ENCODE data around the gene TRIM37. TPM values are rescaled to one million over a fixed set of nuclear protein-coding genes. Genes with fewer than 3 reads are reported as not detected.
"Not testable (repeated sequence)": the region's sequence is repeated elsewhere in the genome, so short reads cannot be mapped to it uniquely, and the experiment has no call there.

Gene TRIM37
- total RNA-seq, 1 experiment from 2014 or later = 87.2 TPM

DNA sequence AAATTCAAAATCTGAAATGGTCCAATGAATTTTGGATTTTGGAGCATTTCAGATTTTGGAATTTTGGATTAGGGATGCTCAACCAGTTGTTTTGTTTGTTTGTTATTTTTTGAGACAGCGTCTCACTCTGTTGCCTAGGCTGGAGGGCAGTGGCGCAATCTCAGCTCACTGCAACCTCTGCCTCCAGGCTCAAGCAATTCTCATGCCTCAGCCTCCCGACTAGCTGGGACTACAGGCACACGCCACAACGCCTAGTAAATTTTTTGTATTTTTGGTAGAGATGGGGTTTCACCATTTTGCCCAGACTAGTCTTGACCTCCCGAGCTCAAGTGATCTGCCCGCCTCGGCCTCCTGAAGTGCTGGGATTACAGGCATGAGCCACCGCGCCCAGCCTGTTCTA, 31.7 kb upstream of the TRIM37 start:
- not testable (repeated sequence) for DNase-seq (ENCODE audit: low read depth in 1 of 2, low spot score in 2 of 2); H3K4me3 ChIP-seq; H3K4me1 ChIP-seq (replicated peaks); H3K27ac ChIP-seq; H3K9me3 ChIP-seq (replicated peaks); H3K27me3 ChIP-seq (replicated peaks)
- peaks cover 39% of the 10 kb centered on the region for H3K36me3 ChIP-seq

DNA sequence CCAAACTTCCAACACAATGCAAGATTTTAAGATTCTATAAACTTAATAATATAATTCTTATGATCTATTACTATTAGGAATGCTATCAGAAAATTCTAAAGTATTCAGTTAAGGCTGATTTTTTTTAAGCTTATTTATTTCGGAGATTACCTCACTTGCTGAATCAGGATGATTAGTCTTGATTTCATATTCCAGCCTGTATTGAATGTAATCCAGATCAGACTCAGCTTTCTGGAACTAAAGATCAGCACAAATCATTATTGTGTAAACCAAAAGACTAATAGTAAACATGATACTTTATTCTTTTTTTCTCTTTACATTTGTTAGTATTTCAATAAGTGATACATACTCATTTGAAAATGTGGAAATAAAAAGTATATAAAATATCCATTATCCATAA, 24.5 kb upstream of the TRIM37 start:
- Histone ChIP-seq H3K27me3 (replicated peaks) (no peaks in the 10 kb centered on the region), H3K4me1 (replicated peaks) (no peaks in the 10 kb centered on the region), H3K36me3 (peaks cover 66% of the 10 kb centered on the region), H3K4me3 (no peak overlapping the region), H3K9me3 (replicated peaks) (no peaks in the 10 kb centered on the region), H3K27ac (no peak overlapping the region)
- DNase-seq (ENCODE audit: low read depth in 1 of 2, low spot score in 2 of 2) = no peak

DNA sequence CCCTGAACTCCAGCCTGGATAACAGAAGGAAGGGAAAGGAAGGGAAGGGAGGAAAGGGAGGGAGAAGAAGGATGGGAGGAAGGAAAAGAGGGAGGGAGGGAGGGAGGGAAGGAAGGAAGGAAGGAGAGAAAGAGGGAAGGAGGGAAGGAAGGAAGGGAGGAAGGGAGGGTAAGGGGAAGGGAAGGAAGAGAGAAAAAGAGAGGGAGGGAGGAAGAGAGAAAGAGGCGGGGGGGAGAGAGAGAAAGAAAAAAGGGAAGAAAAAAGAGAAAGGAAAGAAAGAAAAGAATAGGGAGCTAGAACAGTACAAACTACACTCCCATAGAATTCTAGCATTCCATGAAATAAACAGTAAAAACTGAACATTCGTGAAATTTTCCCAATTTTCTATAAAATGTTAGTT, 23.1 kb upstream of the TRIM37 start:
- no peak for DNase-seq (ENCODE audit: low read depth in 1 of 2, low spot score in 2 of 2)
- Histone ChIP-seq H3K36me3 (peaks cover 76% of the 10 kb centered on the region), H3K4me3 (no peak overlapping the region), H3K9me3 (replicated peaks) (no peaks in the 10 kb centered on the region), H3K27me3 (replicated peaks) (no peaks in the 10 kb centered on the region), H3K4me1 (replicated peaks) (no peaks in the 10 kb centered on the region), H3K27ac (no peak overlapping the region)

DNA sequence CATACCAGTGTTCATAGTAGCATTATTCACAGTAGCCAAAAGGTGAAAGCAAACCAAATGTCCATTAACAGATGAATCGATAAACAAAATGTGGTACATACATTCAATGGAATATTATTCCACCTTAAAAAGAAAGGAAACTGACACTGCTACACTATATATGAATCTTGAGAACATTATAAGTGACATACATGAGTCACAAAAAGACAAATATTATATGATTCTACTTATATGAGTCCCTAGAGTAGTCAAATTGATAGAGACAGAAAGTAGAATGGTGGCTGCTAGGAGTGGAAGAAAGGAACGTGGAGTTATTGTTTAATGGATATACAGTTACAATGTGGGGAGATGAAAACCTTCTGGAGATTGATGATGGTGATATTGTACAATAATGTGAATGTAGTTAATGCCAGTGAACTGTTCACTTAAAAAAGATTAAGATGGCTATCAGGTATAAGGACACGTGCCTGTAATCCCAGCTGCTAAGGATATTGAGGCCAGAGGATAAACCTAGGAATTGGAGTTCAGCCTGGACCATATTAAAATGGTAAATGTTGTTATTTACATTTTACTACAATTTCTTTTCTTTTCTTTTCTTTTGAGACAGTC, 20.2 kb upstream of the TRIM37 start:
- H3K9me3 ChIP-seq (replicated peaks) = no peaks in the 10 kb centered on the region

DNA sequence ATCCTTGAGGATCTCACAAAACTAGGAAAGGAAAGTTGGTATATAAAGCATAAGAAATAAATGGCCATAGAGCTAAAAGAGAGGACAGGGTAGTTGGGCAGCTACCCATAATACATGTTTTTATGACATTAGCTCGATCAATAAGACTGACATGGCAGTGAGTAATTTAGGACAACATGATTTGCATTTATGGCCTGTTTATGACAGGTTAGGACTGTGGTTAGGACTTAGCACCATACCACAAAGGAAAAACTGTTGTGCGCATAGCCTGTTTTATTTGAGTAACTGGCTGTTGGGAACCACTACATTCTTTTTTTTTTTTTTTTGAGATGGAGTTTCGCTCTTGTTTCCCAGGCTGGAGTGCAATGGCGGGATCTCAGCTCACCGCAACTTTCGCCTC, 18.0 kb upstream of the TRIM37 start:
- Histone ChIP-seq H3K9me3 (replicated peaks) (no peaks in the 10 kb centered on the region), H3K4me1 (replicated peaks) (no peaks in the 10 kb centered on the region), H3K4me3 (no peak overlapping the region), H3K36me3 (peaks cover 88% of the 10 kb centered on the region), H3K27me3 (replicated peaks) (no peaks in the 10 kb centered on the region), H3K27ac (no peak overlapping the region)
- no peak for DNase-seq (ENCODE audit: low read depth in 1 of 2, low spot score in 2 of 2)

More for the DNA sequence above, 20.2 kb upstream of the TRIM37 start:
- peaks cover 89% of the 10 kb centered on the region for H3K36me3 ChIP-seq
- no peak overlapping the region for H3K4me3 ChIP-seq
- no peaks in the 10 kb centered on the region for H3K4me1 ChIP-seq (replicated peaks)
- no peak overlapping the region for H3K27ac ChIP-seq
- DNase-seq (ENCODE audit: low read depth in 1 of 2, low spot score in 2 of 2) = no peak
- no peaks in the 10 kb centered on the region for H3K27me3 ChIP-seq (replicated peaks)

DNA sequence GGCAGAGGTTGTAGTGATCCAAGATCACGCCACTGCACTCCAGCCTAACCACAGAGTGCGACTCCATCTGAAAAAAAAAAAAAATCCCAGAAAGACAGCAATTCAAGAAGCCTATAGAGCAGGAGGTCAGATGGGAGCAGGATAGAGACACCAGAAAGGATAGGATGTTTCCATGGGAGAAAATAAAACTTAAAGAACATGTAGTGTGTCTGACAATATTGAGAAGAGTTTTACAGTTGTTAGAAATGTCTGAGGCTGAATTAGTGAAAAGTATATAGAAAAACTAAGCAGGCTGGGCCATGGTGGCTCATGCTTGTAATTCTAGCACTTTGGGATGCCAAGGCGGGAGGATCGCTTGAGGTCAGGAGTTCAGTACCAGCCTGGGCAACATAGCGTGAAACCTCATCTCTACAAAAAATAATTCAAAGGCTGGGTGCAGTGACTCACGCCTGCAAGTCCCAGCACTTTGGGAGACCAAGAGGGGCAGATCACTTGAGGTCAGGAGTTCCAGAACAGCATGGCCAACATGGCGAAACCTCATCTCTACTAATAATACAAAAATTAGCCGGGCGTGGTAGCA, 15.3 kb upstream of the TRIM37 start:
- no peak for DNase-seq (ENCODE audit: low read depth in 1 of 2, low spot score in 2 of 2)
- Histone ChIP-seq H3K4me1 (replicated peaks) (no peaks in the 10 kb centered on the region), H3K9me3 (replicated peaks) (no peaks in the 10 kb centered on the region), H3K27me3 (replicated peaks) (no peaks in the 10 kb centered on the region), H3K4me3 (no peak overlapping the region), H3K27ac (no peak overlapping the region), H3K36me3 (peaks cover 87% of the 10 kb centered on the region)

DNA sequence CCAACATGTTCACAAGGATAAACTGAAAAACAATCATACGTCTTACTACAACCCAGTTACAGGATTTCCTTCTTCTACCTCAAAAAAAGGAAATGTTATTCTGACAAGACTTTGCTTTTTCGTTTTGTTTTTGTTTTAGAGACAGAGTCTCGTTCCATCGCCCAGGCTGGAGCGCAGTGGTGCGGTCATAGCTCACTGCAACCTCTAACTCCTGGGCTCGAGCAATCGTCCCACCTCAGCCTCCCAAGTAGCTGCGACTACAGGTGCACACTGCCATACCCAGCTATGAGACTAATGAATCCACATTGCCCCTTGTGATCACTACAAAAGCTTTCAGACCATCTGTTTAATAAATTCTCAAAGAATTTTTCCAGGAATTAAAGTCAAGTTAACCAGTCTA, 8.8 kb upstream of the TRIM37 start:
- H3K4me1 ChIP-seq (replicated peaks) = no peaks in the 10 kb centered on the region
- H3K27ac ChIP-seq = no peak overlapping the region
- H3K9me3 ChIP-seq (replicated peaks) = no peaks in the 10 kb centered on the region
- no peak overlapping the region for H3K4me3 ChIP-seq
- no peak for DNase-seq (ENCODE audit: low read depth in 1 of 2, low spot score in 2 of 2)
- H3K36me3 ChIP-seq = peaks cover 83% of the 10 kb centered on the region
- no peaks in the 10 kb centered on the region for H3K27me3 ChIP-seq (replicated peaks)

DNA sequence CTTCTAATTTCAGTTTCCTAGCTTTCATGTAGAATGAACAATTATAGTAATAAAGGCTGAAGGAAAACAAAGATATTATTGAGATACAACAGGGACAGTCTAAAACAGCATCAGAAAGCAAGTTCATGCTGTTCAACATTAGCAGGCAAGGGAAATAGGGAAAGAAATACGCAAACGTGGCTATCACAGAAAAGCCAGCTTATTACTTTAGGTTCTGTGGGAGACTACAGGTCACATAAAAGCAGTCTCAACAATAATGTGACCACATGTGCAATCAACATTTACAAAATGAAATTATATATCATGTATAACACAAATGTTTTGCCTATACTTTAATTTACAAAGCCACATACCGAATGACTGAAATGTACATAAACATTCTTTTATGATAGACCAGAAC, 4.9 kb upstream of the TRIM37 start:
- Histone ChIP-seq H3K36me3 (peaks cover 59% of the 10 kb centered on the region), H3K27ac (no peak overlapping the region), H3K4me3 (no peak overlapping the region), H3K27me3 (replicated peaks) (no peaks in the 10 kb centered on the region), H3K9me3 (replicated peaks) (no peaks in the 10 kb centered on the region), H3K4me1 (replicated peaks) (peaks cover 6% of the 10 kb centered on the region)
- no peak for DNase-seq (ENCODE audit: low read depth in 1 of 2, low spot score in 2 of 2)

DNA sequence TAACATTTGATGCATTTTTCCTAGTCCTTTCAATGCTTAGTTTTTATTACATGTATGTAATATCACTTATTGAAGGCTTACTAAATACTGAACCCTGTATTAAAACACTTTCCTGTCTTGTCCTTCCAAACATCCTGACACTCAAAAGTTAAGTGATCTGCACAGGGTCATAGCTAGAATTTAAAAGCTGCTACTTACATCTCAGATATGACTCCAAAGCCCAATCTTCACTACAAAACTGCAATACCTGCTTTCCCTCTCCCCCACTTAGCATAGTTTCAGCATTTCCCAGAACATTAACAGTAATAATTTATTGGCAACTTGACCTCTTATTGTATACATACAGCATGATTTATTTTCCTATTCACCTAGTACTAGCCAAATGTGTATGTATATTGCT, 4.3 kb upstream of the TRIM37 start:
- Histone ChIP-seq H3K27ac (no peak overlapping the region), H3K27me3 (replicated peaks) (no peaks in the 10 kb centered on the region), H3K4me1 (replicated peaks) (peaks cover 6% of the 10 kb centered on the region), H3K4me3 (no peak overlapping the region), H3K9me3 (replicated peaks) (no peaks in the 10 kb centered on the region), H3K36me3 (peaks cover 60% of the 10 kb centered on the region)
- no peak for DNase-seq (ENCODE audit: low read depth in 1 of 2, low spot score in 2 of 2)

DNA sequence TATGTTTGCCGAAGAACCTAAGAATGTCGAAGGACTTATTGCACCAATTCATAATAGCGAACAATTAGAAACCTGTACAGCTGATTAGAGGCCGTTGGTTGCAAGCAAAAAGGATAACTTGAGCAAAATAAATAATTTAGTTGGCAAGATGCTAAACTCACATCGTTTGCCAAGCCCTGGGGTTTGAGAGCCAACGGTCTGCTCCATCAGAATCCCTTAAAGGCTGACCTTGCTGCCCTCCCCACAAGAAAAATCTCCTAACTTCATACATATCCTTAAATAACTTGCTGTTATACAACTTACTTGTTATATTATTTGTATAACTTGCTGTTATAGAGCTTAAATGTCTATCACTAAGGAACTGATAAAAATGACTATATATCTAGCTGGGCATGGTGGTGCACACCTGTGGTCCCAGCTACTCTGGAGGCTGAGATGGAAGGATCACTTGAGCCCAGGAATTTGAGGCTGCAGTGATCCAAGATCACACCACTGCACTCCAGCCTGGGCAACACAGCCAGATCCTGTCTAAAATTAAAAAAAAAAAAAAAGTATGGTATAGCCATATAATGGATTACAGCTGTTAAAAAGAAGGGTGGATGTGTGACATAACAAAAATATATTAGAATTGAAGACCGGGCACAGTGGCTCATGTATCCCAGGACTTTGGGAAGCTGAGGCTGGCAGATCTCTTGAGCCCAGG, 1.9 kb upstream of the TRIM37 start:
- no peak overlapping the region for H3K4me3 ChIP-seq
- peaks cover 51% of the 10 kb centered on the region for H3K36me3 ChIP-seq
- no peaks in the 10 kb centered on the region for H3K27me3 ChIP-seq (replicated peaks)
- DNase-seq (ENCODE audit: low read depth in 1 of 2, low spot score in 2 of 2) = no peak
- H3K4me1 ChIP-seq (replicated peaks) = peaks cover 6% of the 10 kb centered on the region
- H3K9me3 ChIP-seq (replicated peaks) = no peaks in the 10 kb centered on the region
- no peak overlapping the region for H3K27ac ChIP-seq

DNA sequence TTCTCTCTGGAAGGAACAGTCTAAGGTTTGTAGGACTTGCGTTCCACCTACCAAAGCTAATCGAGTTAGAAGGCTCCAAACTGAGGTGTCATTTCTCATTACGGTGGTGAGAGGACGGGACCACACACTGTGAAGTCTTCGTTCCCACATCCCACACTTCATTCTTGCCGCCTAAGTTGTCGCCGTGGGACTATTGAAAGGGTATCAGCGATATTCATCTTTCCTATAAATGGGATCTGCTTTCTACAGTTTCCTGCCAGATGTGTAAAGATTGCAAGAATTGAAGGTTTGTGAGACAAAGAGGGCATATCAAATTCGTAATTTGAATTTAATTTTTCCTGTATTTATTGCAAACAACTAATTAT, 608 bp upstream of the TRIM37 start:
- no peak for DNase-seq (ENCODE audit: low read depth in 1 of 2, low spot score in 2 of 2)

DNA sequence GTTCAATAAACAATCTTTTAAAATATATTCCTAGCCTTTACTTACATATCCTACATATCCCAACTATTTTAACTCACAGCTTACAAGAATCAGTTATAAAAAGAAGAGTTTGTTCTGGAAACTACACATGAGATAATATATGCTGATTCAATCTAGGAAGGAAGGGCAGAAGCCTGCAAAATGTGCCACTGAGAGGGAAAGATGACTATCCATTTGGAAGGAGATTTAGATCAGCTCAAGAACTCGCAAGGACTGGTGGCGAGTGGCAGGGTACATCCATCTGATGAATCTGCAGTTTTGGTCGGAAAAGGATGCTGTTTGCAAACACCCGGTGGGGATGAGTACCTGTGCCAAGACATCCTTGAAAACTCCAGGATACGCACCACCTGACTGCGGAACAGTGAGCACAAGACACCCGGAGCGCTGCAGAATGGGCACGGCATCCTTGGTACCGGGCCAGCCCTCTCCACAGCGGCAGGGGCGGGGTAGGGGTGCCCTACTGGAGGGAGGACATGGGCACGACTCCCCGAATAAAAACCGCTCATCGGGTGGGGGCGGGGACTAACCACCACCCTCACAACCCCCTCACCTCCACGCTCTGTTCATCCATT, 723 bp downstream of the TRIM37 start:
- DNase-seq (ENCODE audit: low read depth in 1 of 2, low spot score in 2 of 2) = peak in 1 of 2 experiments; percentile 72
- H3K27ac ChIP-seq = peak overlapping the region; percentile 73

More for the DNA sequence above, 608 bp upstream of the TRIM37 start:
- peaks cover 6% of the 10 kb centered on the region for H3K4me1 ChIP-seq (replicated peaks)
- H3K9me3 ChIP-seq (replicated peaks) = no peaks in the 10 kb centered on the region
- peak overlapping the region; percentile 78 for H3K4me3 ChIP-seq
- peak overlapping the region; percentile 58 for H3K27ac ChIP-seq
- no peaks in the 10 kb centered on the region for H3K27me3 ChIP-seq (replicated peaks)
- H3K36me3 ChIP-seq = peaks cover 49% of the 10 kb centered on the region

DNA sequence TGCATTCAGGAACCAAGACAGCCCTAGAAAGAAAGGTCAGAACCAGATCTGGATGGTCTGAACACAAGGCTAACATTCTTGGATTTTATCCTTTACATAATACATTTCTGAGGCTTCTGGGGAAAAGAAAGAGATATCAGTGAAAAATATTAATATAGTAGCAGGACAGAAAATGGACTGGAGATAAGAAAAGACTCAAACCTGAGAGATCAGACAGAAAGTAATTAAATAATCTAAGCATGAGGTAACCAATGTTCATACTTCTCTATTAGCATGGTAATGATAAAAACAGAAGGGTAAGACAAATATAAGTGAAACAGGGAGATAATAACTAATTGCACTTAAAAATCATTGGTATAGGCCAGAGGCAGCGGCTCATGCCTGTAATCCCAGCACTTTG, 5.5 kb downstream of the TRIM37 start:
- Histone ChIP-seq H3K4me3 (no peak overlapping the region), H3K36me3 (peaks cover 56% of the 10 kb centered on the region), H3K27me3 (replicated peaks) (no peaks in the 10 kb centered on the region), H3K4me1 (replicated peaks) (no peaks in the 10 kb centered on the region; the same call in 1 of the 2 replicates), H3K9me3 (replicated peaks) (no peaks in the 10 kb centered on the region), H3K27ac (no peak overlapping the region)
- DNase-seq (ENCODE audit: low read depth in 1 of 2, low spot score in 2 of 2) = no peak

More for the DNA sequence above, 723 bp downstream of the TRIM37 start:
- H3K27me3 ChIP-seq (replicated peaks) = no peaks in the 10 kb centered on the region
- peak overlapping the region; percentile 78 for H3K4me3 ChIP-seq
- H3K4me1 ChIP-seq (replicated peaks) = peaks cover 6% of the 10 kb centered on the region
- H3K36me3 ChIP-seq = peaks cover 44% of the 10 kb centered on the region
- no peaks in the 10 kb centered on the region for H3K9me3 ChIP-seq (replicated peaks)

DNA sequence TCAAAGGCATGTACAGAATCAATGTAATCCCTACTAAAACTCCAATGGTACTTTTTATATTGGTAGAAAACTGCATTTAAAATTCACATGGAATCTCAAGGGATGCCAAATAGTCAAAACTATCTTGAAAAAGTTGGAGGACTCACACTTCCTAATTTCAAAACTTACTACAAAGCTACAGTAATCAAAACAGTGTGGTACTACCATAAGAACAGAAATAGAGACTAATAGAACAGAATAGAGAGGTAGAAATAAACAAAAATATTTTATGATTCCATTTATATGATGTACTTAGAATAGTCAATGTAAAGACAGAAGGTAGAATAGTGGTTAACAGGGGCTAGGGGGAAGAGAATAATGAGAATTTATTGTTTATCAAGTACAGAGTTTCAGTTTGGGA, 8.8 kb downstream of the TRIM37 start:
- Histone ChIP-seq H3K27me3 (replicated peaks) (no peaks in the 10 kb centered on the region), H3K4me3 (no peak overlapping the region), H3K9me3 (replicated peaks) (no peaks in the 10 kb centered on the region), H3K27ac (no peak overlapping the region), H3K4me1 (replicated peaks) (peaks cover 24% of the 10 kb centered on the region), H3K36me3 (peaks cover 52% of the 10 kb centered on the region)
- DNase-seq (ENCODE audit: low read depth in 1 of 2, low spot score in 2 of 2) = no peak

Measured in SJSA1 (cell line).